Subcutaneous adipose tissue (tissue), 4 donors: ENCODE data around the gene ADCY7. TPM values are rescaled to one million over a fixed set of nuclear protein-coding genes. Genes with fewer than 3 reads are reported as not detected.

Source experiments
- total RNA-seq, 4 donors: library from RNA; depleted of rRNA; stranded (reverse); fragments of >200 nt; gene quantifications; one replicate each; pipeline ENCODE4 v1.1.0, GENCODE V29; 2016
- TF ChIP-seq, protein P1 (sequence below): fragments of 450-650 bp; IDR thresholded peaks from one replicate; pipeline ENCODE4 v1.5.1; 2016; ENCODE audit warnings: low read depth, mild to moderate bottlenecking, control low read depth, antibody characterized with exemption, moderate library complexity

Gene ADCY7
- total RNA-seq, 4 donors from 2014 or later = 16.6 to 42.3 (median 29.1) TPM

DNA sequence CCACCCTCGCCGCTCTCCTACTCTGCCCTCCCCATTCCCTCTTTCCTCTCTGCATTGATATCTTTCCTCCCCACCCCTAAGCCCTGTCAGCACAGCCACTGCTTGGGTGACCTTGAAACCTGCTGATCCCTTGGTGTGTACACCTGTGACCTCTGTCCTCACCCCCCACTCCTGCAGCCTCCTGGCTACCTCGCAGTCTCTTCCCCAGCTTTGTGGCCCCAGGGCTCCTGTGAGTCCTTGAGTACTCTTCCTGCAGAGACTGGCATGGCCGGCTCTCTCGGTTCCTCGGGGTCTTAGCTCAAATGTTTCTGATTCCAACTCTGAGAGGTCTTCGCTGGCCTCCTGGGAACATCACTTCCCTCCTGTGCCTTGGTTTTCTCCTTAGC is 31.7 kb downstream of the ADCY7 start:
- TF ChIP-seq, protein P1, sequence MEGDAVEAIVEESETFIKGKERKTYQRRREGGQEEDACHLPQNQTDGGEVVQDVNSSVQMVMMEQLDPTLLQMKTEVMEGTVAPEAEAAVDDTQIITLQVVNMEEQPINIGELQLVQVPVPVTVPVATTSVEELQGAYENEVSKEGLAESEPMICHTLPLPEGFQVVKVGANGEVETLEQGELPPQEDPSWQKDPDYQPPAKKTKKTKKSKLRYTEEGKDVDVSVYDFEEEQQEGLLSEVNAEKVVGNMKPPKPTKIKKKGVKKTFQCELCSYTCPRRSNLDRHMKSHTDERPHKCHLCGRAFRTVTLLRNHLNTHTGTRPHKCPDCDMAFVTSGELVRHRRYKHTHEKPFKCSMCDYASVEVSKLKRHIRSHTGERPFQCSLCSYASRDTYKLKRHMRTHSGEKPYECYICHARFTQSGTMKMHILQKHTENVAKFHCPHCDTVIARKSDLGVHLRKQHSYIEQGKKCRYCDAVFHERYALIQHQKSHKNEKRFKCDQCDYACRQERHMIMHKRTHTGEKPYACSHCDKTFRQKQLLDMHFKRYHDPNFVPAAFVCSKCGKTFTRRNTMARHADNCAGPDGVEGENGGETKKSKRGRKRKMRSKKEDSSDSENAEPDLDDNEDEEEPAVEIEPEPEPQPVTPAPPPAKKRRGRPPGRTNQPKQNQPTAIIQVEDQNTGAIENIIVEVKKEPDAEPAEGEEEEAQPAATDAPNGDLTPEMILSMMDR = no peak

DNA sequence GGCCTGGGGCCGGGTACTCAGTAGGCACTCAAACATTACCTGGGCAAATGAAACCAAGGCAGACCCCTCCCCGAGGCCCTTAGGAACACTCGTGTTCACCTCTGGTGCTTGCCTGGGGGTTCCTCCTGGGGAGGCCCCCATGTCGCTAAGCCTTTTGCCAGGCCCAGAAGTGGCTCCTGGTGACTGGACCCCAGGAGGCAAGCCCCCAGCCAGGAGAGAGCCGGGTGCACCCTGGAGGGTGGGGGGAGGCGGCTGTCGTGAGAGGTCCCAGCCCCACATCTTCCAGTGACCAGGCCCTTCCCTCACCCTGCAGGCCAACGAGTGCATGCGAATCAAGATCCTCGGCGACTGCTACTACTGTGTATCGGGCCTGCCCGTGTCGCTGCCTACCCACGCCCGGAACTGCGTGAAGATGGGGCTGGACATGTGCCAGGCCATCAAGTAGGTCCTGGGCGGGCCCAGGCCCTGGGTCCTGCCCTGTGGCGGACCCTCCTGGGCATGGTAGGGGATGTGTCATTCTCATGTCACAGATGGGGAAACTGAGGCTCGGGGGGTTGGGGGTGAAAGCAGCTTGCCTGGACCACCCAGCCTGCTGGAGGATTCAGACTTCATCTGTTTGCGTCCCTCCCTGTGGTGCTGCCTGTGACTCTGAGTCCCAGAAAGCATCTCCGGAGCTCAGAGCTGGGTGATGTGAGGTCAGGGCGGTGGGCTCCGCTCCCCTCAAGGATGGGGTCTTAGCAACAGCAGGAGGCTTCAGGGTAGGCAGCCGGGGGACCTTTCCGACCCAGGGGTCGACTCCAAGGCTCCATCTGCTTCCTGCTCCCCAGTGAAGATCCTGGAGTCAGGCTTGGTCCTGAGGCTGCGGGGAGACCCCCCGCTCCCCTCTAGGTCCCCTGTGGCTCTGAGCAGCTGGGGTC is 32.5 kb downstream of the ADCY7 start:
- TF ChIP-seq, protein P1 = no peak

DNA sequence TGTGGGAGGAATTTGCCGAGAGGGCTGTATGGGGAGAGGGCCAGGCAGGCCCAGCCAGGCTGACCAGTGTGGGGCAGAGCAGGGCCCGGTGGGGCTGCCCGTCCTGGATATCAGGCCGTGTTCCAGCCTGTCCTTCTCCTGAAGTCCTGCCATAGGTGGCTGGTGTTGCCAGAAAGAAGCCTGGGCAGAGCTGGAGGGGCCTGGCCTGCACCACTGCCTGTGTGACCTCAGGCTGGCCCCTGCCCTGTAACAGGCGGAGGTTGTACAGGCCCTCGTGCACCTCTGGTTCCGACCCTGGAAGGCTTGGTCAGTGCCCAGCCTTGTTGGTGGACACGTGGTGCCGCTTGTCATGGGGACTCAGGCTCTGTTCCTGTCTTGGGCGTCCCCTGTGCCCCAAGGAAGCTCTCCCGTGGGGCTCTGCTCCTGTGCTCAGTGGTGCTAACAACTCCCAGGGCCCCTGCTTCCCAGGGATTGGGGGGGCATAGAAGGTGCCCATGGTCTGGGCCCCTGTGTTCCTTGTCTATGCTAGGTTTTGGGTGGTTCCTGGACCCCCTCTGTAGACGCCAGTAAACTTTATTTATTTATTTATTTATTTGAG is 33.3 kb downstream of the ADCY7 start:
- TF ChIP-seq, protein P1 = no peak

DNA sequence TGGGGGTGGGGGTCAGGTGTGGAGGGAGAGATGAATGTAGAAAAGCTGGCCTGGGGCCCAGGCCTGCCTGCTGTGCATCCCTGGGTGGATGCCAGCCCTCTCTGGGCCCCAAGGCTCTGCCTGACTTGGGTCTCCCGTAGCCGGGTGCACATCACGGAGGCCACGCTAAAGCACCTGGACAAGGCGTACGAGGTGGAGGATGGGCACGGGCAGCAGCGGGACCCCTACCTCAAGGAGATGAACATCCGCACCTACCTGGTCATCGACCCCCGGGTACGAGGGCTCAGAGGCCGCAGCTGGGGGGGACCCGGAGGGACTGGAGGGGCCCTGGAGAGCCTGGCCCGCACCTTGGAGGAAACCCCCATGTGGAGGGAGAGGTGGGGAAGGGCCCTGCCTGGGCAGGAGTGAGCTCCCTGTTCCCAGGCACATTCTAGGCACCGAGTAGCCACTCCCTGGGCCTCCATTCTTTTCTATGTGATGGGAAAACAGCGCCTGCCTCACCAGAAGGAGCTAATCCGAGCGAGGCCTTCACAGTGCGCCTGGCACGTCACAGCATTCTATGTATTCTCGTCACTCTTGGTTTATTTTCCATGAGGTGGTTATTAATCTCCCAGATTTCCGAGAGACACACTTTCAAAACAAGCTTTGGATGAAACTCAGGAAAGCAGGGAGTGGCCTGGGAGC is 34.7 kb downstream of the ADCY7 start:
- TF ChIP-seq, protein P1 = no peak

GRCh38 chr16:50301626-50302471 is 35.5 kb downstream of the ADCY7 start:
- TF ChIP-seq, protein P1 = no peak

DNA sequence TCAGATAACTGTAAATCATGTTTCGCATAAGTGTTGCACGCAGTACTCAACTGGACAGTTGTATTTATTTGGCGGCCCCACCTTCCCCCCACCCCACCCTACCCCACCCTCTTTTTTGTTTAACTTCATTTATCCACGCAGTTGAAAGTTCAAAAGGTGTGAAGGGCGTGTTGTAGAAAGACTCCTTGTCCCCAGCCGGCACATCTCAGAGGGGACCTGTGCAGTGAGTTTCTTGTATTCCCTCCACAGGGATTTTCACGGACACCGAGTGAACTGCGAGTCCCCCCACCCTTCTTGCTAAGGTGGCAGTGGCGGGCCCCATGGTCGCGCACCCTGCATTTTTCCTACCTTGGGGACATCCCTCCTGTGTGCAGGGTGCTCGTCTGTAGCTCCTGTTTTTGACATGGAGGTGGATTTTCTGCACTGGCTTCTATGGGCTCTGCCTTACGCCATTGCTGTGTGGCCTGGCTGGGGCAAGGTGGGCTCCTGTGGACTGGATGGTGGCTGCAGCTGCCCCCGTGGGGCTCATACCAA is 36.2 kb downstream of the ADCY7 start:
- TF ChIP-seq, protein P1 = no peak
